GM21526 (cell line): Measurements from ENCODE around the gene RPRD1B.

ENCODE experiments used
- ATAC-seq: cut with Tn5 transposase; IDR thresholded peaks from one replicate; pipeline ENCODE4 v1.9.1; 2021; ENCODE audit warnings: moderate library complexity; ENCODE audit not compliant: unreplicated experiment, low FRiP score

The RPRD1B gene

DNA sequence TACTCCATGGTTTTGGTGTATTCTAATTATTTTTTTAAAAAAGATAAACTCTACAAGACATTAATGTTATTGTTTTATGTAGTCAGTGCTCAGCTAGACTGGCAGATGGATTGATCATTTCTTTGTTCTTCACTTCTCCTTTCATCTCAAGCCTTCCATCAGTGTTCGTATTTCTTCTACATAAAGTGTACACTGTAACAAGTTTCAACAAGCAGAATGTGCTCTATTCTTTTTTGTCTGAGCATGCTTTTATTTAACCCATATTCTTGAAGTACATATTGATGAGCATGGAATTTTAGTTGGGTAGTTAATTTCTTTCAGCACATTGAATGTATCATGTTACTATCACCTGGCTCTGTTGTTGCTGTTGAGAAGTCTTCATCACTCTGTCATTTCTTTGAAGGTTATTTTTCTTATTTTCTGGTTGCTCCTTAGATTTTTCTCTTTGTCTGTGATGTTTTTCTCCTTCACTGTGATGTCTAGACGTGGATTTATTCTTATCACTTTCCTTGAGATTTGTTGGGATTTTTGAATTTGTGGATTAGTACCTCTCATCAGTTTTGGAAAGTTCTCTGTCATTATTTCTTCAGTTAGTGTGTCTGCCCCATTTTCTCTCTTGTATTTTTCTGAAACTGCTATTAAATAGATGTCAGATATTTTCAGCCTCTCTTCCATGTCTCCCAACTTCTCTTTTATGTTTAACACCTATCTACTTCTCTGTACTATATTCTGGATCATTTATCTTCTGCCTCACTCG is 83.0 kb downstream of the RPRD1B start:
- ATAC-seq = no peak

DNA sequence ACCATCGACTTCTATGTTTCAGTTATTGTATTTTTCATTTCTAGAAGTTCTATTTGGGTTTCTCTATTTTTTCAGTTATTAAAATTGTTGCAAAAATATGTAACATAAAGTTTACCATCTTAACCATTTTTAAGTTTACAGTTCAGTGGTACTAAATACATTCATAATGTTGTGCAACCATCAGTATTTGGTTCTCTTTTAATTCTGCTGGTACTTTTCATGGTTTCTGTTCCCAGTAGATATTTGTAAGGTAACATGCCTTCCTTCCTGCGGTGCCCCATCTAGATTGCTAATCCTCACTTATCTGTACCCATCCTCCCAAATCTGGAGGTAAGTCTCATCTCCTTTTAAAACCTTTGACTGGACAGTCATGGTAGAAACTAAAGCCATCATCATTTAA is 83.7 kb downstream of the RPRD1B start:
- no peak for ATAC-seq

GRCh38 chr20:38117635-38118034 is 84.1 kb downstream of the RPRD1B start:
- ATAC-seq = no peak

DNA sequence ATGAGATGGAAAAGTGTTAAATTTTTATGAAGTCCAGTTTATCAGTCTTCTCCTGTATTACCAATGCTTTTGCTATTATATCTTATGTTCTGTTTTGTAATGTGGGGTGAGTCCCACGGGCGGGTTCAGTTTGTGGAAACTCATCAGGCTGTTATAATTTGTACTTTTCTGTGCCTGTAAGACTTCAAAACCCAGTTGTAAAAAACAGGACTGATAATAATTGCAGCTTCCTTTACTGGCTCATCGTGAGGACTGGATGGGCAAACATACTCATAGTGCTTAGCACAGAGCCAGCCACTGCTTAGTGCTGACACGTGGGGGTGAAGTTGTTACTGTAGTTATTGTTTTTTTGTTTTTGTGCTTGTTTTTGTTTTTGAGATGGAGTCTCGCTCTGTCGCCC is 85.9 kb downstream of the RPRD1B start:
- no peak for ATAC-seq

DNA sequence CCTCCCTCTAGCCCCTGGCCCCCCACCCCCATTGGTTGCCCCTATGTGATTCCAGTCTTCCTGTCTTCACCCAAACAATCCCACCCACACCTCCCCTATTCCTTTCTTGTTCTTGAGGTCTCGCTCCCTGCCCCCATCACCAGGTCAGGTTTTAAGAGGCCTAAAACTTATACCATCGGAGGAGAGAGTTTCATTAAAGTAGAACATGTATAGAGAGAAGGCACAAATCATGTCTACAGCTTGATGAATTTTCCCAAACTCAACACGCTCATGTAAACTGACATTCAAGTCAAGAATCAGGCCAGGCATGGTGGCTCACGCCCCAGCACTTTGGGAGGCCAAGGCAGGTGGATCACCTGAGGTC is 87.1 kb downstream of the RPRD1B start:
- no peak for ATAC-seq

GRCh38 chr20:38121741-38122140 is 88.2 kb downstream of the RPRD1B start:
- no peak for ATAC-seq

- ATAC-seq = no peak
These were observed 89.6 kb downstream of the RPRD1B start for GRCh38 chr20:38123021-38123587.

DNA sequence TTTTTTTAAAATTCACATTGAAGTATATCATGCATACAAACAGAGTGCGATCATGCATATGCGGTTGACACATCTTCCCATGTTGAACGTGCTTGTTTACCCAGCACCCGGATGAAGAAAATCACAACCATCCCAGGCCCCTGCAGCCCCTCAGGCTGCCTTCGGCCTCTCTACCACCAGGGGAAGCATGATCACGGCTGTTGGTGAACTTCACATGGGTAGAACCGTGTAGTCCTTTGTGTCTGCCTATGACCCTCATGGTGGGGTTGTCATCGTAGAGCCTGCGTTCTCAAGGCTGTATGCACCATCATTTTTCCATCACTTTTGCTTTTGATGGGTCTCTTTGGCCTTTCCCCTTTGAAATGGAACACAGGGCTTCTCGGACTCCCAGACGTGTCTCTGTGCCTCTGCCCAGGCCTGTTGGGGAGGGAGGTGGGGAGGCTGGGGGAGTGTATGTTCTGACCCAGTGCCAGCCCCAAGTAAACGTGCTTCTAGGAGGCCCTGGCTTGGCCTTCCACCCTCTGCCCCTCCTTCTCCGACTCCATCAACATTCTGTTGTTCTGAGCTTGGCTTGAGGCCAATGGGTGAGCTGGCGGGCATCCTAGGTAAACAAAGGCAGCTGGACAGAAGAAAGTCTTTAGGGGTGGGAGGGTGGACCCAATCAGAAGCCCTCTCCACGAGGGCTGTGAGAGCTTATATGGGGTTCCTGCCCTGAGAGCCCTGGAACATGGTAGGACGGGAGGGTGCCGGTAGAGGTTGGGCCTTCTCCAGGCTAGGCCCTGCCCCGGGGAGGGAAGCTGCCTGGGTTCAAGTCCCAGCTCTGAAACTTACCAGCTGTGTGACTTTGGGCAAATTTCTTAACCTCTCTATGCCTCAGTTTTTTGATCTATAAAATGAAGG is 91.9 kb downstream of the RPRD1B start:
- no peak for ATAC-seq

DNA sequence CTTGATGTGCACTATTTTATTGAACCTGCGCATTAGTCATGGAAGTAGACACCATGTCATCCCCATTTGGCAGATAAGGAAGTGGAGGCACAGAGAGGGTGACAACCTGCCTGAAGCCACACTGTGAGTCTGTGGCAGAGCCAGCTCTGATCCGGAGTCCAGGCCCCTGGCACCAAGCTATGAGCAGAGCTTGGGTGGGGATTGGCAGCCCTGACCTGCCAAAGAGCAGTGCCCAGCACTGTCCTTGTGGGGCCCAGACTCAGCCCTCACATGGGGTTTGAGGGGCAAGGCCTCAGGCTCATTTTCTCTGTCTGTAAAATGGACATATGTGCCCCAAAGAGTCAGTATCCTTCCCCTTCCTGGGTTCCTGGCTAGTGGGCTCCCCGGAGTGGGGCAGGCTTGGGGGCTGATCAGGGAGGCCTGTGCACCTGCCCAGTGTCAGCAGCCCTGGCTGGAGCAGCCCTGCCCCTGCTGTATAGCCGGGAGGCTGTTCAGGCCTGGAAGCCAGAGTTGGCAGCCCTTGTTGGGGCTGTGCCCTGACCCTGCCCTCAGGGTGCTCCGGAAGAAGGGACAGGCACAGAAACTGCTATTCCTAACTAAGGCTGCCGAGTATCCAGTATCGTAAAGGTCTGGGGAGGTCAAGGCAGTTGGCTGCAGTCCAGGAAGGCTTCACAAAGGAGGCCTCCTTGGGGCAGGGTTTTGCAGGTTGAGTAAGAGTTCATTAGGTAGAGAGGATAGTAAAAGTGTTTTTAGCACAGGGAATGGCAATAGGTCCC is 92.8 kb downstream of the RPRD1B start:
- no peak for ATAC-seq

- no peak for ATAC-seq
These were observed 93.5 kb downstream of the RPRD1B start for GRCh38 chr20:38126932-38127621.

DNA sequence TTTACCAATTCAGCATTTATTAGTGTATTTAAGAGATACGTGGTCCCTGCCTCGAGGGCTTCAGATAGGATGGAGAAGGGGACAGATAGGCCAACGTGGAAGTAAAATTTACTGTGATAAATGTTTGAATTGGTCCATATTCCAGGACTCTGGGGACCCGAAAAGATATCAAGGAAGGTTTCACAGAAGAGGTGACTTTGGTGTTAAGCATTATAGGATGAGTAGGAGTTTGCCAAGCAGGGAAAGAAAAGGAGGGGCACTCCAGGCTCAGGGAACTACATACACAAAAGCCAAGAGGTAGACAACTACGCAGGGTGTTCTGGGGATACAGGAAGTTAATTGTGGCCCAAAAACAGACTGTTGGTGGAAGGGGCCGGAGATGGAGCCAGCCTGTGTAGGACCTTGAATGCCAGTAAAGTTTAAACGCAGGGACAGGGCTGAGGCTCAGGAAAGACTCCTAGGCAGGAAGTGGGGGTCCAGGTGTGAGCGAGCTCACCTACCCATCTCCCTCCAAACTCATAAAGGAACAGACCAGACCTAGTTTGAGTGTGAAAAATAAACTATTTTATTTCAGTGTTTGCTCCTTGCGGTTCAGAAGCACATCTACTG is 94.5 kb downstream of the RPRD1B start:
- no peak for ATAC-seq

- no peak for ATAC-seq
These were observed 95.1 kb downstream of the RPRD1B start for GRCh38 chr20:38128691-38129090.

DNA sequence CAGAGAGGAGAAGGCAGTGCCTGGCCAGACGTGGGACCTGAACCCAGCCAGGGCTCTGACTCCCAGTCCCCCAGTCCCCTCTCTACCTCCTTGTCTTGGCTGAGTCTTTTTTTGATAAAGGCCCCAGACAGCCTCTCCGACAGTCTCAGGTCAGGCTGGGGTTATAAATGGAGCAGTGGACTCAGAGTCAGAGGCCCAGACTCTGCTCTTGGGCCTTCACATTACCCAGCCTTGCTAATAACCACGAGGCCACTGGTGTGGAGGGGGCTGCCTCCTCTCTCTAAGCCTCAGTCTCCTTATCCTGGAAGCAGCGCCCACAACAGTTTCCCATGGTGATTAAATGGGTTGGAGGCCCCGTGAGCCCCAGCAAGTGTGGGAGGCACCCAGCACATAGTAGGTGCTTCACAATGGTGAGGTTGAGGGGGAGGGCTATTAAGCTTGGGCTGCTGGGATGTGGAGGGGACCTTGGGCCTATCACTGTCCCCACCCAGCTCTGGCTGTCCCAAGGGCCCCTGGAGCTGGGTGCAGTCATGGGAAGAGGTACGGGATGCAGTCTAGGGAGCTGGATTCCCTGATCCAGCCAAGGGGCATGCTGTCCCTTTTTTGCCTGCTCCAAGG is 95.8 kb downstream of the RPRD1B start:
- ATAC-seq = no peak

- ATAC-seq = no peak
These were observed 96.5 kb downstream of the RPRD1B start for GRCh38 chr20:38129893-38130609.

- ATAC-seq = no peak
These were observed 97.4 kb downstream of the RPRD1B start for GRCh38 chr20:38130687-38131587.

DNA sequence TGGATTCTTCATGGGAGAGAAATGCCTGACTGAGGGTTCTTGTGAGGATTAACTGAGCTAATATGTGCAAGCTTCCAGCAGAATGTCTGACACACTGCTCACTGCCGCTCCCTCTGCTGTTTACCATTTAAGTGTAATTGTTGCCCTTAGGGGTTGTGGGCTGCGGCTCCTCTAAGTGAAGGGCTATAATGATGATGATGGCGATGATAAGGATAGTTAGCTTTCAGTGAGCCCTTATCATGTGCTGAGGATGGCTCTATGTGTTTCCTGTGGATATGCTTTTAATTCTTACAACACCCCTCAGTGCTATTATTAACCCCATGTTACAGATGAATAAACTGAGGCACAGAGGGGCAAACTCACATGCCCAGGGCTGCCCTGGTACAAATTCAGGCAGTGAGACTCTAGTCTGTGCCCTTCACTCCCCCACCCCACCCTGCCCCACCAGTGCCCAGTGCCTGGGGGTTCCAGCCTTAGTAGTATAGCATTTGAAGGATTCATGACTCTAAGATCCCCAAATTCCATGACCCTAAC is 98.1 kb downstream of the RPRD1B start:
- ATAC-seq = no peak

DNA sequence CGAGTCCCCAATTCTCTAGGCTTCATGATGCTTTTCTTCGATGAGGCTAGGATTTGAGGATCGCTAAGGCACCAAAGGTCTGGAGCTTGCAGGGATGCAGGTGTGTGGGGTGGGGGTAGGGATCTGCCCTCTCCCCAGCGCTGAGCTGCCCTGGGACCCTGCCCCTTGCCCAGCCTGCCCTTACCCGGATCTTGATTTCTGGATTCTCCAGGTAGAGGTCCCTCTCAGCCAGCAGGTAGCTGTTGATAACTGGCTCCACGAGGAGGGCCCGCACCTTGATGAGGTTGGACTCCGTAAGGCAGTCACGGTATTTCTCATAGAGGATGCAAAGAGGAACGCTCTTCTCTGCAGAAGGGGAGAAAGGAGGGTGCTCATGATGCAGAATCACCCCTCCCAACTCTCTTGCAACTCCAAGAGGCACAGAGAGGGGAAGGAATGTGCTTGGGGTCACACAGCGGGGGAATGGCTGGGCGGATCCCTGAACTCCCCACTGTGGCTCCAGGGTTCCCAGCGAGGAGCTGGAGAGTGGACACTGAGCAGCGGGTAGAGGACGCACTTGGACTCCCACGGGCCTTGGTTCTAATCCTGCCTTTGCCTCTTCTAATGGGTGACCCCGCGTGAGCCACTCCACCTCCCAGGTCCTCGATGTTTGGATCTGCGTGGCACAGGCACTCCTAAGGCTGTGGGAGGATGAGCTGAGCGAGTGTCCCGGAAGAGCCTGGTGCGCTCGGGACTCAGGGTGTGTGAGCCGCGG is 98.8 kb downstream of the RPRD1B start:
- no peak for ATAC-seq
